Upper lobe of left lung (tissue), 6 donors: Measurements from ENCODE around the gene AMZ1. TPM values are rescaled to one million over a fixed set of nuclear protein-coding genes. Genes with fewer than 3 reads are reported as not detected.
A peak's percentile ranks its signal among the peaks of the same experiment; 100 is the strongest.

Experiments
- ATAC-seq, 2 donors: fragments of 200-7000 bp; cut with Tn5 transposase; one replicate each; pipeline ENCODE4 v1.9.1; 2022; ENCODE audit warnings: mild to moderate bottlenecking in 2 of 2, moderate library complexity in 2 of 2; ENCODE audit not compliant: low FRiP score in 2 of 2
- DNase-seq, 2 donors: peaks; one replicate each; pipeline ENCODE4 v3.0.0-alpha.2; 2019 to 2020
- H3K27ac ChIP-seq, 4 donors: fragments of 200-600 bp; sonication (generic); one replicate each; pipeline ENCODE4 v1.5.1; 2016 to 2019
- H3K27me3 ChIP-seq, 4 donors: fragments of 200-600 bp; sonication (generic); one replicate each; pipeline ENCODE4 v1.5.1; 2017 to 2019
- H3K36me3 ChIP-seq, 4 donors: fragments of 200-600 bp; sonication (generic); one replicate each; pipeline ENCODE4 v1.5.1; 2016 to 2019
- H3K4me1 ChIP-seq, 4 donors: fragments of 200-600 bp; sonication (generic); one replicate each; pipeline ENCODE4 v1.5.1; 2018 to 2019
- H3K4me3 ChIP-seq, 4 donors: fragments of 200-600 bp; sonication (generic); one replicate each; pipeline ENCODE4 v1.5.1; 2017 to 2019; ENCODE audit warnings: mild to moderate bottlenecking in 2 of 4, moderate library complexity in 1 of 4
- H3K9me3 ChIP-seq, 4 donors: fragments of 200-600 bp; sonication (generic); one replicate each; pipeline ENCODE4 v1.5.1; 2018 to 2019
- CTCF ChIP-seq, 6 experiments: fragments of 450-650 bp in 4 of 6; fragments of 200-600 bp in 2 of 6; sonication (generic) in 2 of 6; IDR thresholded peaks; one replicate each; pipeline ENCODE4 v1.5.1; 2016 to 2019; ENCODE audit warnings: antibody characterized with exemption in 6 of 6
- EP300 ChIP-seq, 4 donors: sonication (generic); formaldehyde crosslinking; IDR thresholded peaks; one replicate each; pipeline ENCODE4 v1.5.1; 2017; ENCODE audit warnings: antibody characterized with exemption in 4 of 4, control low read depth in 2 of 4
- POLR2A ChIP-seq, 4 donors: fragments of 450-650 bp; IDR thresholded peaks; one replicate each; pipeline ENCODE4 v1.5.1; 2016 to 2017; ENCODE audit warnings: antibody characterized with exemption in 4 of 4, mild to moderate bottlenecking in 2 of 4
- POLR2AphosphoS5 ChIP-seq, 2 donors: sonication (generic); formaldehyde crosslinking; IDR thresholded peaks; one replicate each; pipeline ENCODE4 v1.5.1; 2017; ENCODE audit warnings: antibody characterized with exemption in 2 of 2
- WGBS, 2 donors: methylation state at CpG; one replicate each; pipeline ENCODE4 v1.1.5; 2017 to 2018; 5-methylcytosine and 5-hydroxymethylcytosine counted together
- total RNA-seq, 6 donors: library from RNA; depleted of rRNA in 4 of 6; stranded (reverse); fragments of >200 nt in 4 of 6; gene quantifications; one replicate each; pipeline versions ENCODE4 v1.1.0 to v1.2.1, GENCODE V29; 2016 to 2021
- donor health status: DM: no; HTN: no; CAD: no; lungs with moderate emphysema.
- donor health status: DM: no; HTN: yes; CAD: no; lungs with severe emphysema.

Gene AMZ1
- total RNA-seq, 6 donors from 2014 or later: 0.30 to 16.6 (median 5.3) TPM

GRCh38 chr7:2717293-2718261 lies 29.6 kb downstream of the AMZ1 start:
- H3K36me3 ChIP-seq: peaks cover 0 to 5% (median 0%) of the 10 kb centered on the region in 4 donors
- DNase-seq: peak in 1 of 2 donors; percentile 69
- 34 to 48% methylated on average over 26 to 47 of the region's 47 CpGs for WGBS, 2 donors
- H3K27ac ChIP-seq: peak overlapping the region in 2 of 4 donors; percentile 23 to 37
- no peaks in the 10 kb centered on the region for H3K27me3 ChIP-seq
- no peaks in the 10 kb centered on the region for H3K9me3 ChIP-seq
- H3K4me3 ChIP-seq: peak overlapping the region in 1 of 4 donors; percentile 6
- no peak for TF ChIP-seq CTCF (IDR thresholded peaks at IDR 0.05)
- peak in 1 of 2 donors; percentile 40 for TF ChIP-seq POLR2AphosphoS5 (IDR thresholded peaks at IDR 0.05)
- ATAC-seq: peak; percentile 11 to 19
- H3K4me1 ChIP-seq: peaks cover 14 to 32% (median 22%) of the 10 kb centered on the region in 4 donors

DNA sequence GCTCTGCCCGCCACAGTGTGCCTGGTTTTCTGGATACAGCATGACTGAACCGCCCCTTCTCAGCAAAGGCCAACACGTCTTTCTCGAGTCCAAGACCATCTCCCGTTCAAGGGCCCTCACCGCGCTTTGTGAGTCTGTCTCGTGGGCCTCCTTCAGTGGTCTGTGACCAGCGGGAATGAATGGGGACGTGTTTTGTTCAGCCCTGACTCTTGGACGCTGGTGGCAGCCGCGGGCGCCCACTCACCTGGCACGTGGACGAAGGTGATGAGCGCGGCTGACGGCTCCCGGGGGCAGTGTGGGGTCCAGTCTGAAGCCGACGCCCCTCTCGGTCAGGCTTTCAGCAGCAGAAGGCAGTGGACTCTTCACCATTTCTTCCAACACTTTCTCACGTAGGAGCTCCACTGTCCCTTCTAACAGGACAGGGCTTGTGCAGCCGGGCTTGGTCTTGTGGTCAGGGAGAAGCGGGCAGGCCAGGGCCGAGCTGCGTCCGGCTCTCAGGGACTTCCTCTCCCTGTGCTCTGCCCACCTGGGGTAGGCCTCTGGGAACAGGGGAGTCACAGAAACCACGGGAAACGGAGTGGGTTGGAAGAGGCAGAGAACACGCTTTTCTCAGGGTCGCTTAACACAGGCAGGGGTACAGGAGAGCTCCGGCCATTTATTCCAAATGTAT lies 30.4 kb downstream of the AMZ1 start:
- Histone ChIP-seq H3K36me3 (peaks cover 0 to 11% (median 0%) of the 10 kb centered on the region in 4 donors), H3K4me1 (peaks cover 14 to 26% (median 18%) of the 10 kb centered on the region in 4 donors), H3K27me3 (no peaks in the 10 kb centered on the region), H3K9me3 (no peaks in the 10 kb centered on the region), H3K27ac (no peak overlapping the region), H3K4me3 (no peak overlapping the region)
- no peak for DNase-seq
- 89 to 93% methylated on average over 34 of the region's 34 CpGs for WGBS, 2 donors
- no peak for TF ChIP-seq EP300 (IDR thresholded peaks at IDR 0.05)
- TF ChIP-seq CTCF (IDR thresholded peaks at IDR 0.05): no peak
- no peak for TF ChIP-seq POLR2AphosphoS5 (IDR thresholded peaks at IDR 0.05)
- TF ChIP-seq POLR2A (IDR thresholded peaks at IDR 0.05): no peak
- no peak for ATAC-seq

DNA sequence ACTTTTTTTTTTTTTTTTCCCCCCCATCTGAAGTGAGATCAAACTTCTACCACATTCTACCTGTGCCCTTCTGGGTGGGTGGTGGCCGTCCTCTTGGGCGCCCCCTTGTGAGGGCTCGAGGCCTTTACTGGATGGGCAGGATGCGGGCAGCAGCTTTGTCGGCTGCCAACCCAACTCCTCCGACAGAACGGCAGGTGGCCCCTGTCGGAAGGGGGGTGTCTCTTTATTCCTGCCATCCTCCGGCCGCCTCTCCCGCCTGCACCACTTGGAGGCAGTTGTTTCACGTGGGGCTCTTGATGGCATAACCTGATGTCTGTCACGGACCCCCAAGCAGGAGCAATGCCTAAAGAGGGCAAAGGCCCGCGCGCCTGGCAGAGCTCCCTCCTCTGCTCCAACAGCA lies 31.0 kb downstream of the AMZ1 start:
- peaks cover 14 to 26% (median 18%) of the 10 kb centered on the region in 4 donors for H3K4me1 ChIP-seq
- H3K4me3 ChIP-seq: no peak overlapping the region
- H3K27ac ChIP-seq: no peak overlapping the region
- TF ChIP-seq CTCF (IDR thresholded peaks at IDR 0.05) (peak in 4 of 6 experiments; percentile 20 to 32 (median 24)), POLR2AphosphoS5 (IDR thresholded peaks at IDR 0.05) (no peak), EP300 (IDR thresholded peaks at IDR 0.05) (no peak)
- no peaks in the 10 kb centered on the region for H3K9me3 ChIP-seq
- DNase-seq: no peak
- peaks cover 0 to 12% (median 0%) of the 10 kb centered on the region in 4 donors for H3K36me3 ChIP-seq
- no peak for ATAC-seq
- 67 to 78% methylated on average over 15 to 16 of the region's 16 CpGs for WGBS, 2 donors
- no peaks in the 10 kb centered on the region for H3K27me3 ChIP-seq

DNA sequence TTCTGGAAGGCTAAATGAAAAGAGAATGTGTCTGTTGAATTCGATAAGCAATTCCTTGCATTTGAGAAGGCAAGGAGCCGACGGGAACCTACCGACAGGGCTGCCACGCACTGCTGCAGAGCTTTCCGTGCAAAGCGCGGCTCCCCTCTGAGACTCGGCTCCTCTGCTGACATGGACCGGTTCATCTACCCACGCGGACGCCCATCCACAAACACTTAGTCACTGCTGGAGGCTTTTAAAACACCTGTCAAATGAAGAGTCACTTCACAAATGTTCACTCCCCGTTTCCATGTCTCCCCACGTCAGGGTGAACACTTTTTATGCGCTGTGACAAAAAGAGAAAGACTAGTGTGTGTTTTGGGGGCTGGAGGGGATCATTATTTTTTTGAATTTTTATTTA lies 32.0 kb downstream of the AMZ1 start:
- TF ChIP-seq EP300 (IDR thresholded peaks at IDR 0.05) (no peak), POLR2AphosphoS5 (IDR thresholded peaks at IDR 0.05) (no peak), POLR2A (IDR thresholded peaks at IDR 0.05) (no peak)
- peaks cover 0 to 15% (median 0%) of the 10 kb centered on the region in 4 donors for H3K36me3 ChIP-seq
- DNase-seq (no peak), ATAC-seq (no peak)
- no peaks in the 10 kb centered on the region for H3K27me3 ChIP-seq
- no peak overlapping the region for H3K27ac ChIP-seq
- H3K9me3 ChIP-seq: no peaks in the 10 kb centered on the region
- WGBS, 2 donors: 92 to 95% methylated on average over 16 of the region's 16 CpGs
- peaks cover 14 to 25% (median 18%) of the 10 kb centered on the region in 4 donors for H3K4me1 ChIP-seq
- no peak overlapping the region for H3K4me3 ChIP-seq

GRCh38 chr7:2721842-2722241 lies 33.8 kb downstream of the AMZ1 start:
- H3K36me3 ChIP-seq: peaks cover 0 to 27% (median 0%) of the 10 kb centered on the region in 4 donors
- H3K9me3 ChIP-seq: no peaks in the 10 kb centered on the region
- ATAC-seq (no peak), DNase-seq (no peak)
- H3K4me1 ChIP-seq: peaks cover 10 to 13% (median 12%) of the 10 kb centered on the region in 4 donors
- TF ChIP-seq POLR2AphosphoS5 (IDR thresholded peaks at IDR 0.05) (no peak), POLR2A (IDR thresholded peaks at IDR 0.05) (no peak), EP300 (IDR thresholded peaks at IDR 0.05) (no peak), CTCF (IDR thresholded peaks at IDR 0.05) (no peak)
- WGBS, 2 donors: 95 to 97% methylated on average over 19 of the region's 19 CpGs
- no peak overlapping the region for H3K4me3 ChIP-seq
- H3K27me3 ChIP-seq: no peaks in the 10 kb centered on the region
- H3K27ac ChIP-seq: no peak overlapping the region
